Memory B cell (primary cell): ENCODE results near the gene GHSR.

Source experiments
- ATAC-seq: fragments of 150-1000 bp; cut with Tn5 transposase; 2 replicates; pipeline ENCODE4 v1.10.0; 2021; ENCODE audit warnings: low read depth, mild to moderate bottlenecking, moderate library complexity
- DNase-seq, 2 donors: peaks; one replicate each; pipeline ENCODE4 v3.0.0; 2022; ENCODE audit warnings: low spot score in 2 of 2
- H3K27ac Mint-ChIP-seq: one replicate; pipeline ENCODE4 v1.8.0; 2022; ENCODE audit warnings: mild to moderate bottlenecking, moderate library complexity, mixed read lengths
- H3K27me3 Mint-ChIP-seq: one replicate; pipeline ENCODE4 v1.8.0; 2022; ENCODE audit warnings: mixed read lengths
- H3K36me3 Mint-ChIP-seq: one replicate; pipeline ENCODE4 v1.8.0; 2022; ENCODE audit warnings: mild to moderate bottlenecking, mixed read lengths
- H3K4me1 Mint-ChIP-seq: one replicate; pipeline ENCODE4 v1.8.0; 2022; ENCODE audit warnings: mixed read lengths
- H3K4me3 Mint-ChIP-seq: one replicate; pipeline ENCODE4 v1.8.0; 2022; ENCODE audit warnings: mild to moderate bottlenecking, moderate library complexity, mixed read lengths
- H3K9me3 Mint-ChIP-seq: one replicate; pipeline ENCODE4 v1.8.0; 2022; ENCODE audit warnings: mixed read lengths

The GHSR gene

DNA sequence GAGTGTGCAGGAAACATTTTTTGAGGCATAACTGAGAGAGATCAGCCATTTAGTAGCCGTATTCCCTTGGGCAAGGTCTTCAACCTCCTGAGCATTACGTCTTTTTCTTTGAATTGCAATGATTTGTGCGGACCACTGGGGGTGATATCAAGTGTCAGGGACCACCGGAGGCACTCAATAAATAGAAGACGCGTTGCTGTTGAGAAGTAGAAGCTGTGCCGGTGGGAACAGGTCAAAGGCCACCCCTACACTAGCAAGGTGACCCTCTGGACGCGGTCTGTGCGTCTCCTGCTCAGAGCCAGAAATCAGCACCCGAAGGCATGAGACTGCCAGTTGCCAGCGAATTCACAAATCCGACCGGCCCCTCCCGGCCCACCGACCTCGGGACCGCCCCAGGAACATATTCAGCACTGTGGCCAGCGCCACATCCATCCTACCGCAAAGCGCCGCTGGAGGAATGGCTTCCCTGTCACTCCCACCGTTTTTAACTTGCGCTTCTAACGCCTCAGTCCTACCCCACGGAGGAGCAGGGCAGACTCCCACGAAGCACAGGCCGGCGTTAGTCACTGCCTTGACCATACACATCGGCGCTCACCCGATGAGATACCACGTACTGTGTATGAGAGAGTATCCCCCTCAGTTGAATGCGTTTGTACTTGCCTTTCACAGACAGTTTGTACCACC is 1.4 kb upstream of the GHSR start:
- Mint-ChIP-seq H3K9me3 (peaks cover 2% of the 10 kb centered on the region), H3K4me3 (no peak overlapping the region), H3K27me3 (peaks cover 34% of the 10 kb centered on the region), H3K27ac (no peak overlapping the region), H3K4me1 (peaks cover 19% of the 10 kb centered on the region), H3K36me3 (peaks cover 4% of the 10 kb centered on the region)
- ATAC-seq (no peak), DNase-seq (no peak)

DNA sequence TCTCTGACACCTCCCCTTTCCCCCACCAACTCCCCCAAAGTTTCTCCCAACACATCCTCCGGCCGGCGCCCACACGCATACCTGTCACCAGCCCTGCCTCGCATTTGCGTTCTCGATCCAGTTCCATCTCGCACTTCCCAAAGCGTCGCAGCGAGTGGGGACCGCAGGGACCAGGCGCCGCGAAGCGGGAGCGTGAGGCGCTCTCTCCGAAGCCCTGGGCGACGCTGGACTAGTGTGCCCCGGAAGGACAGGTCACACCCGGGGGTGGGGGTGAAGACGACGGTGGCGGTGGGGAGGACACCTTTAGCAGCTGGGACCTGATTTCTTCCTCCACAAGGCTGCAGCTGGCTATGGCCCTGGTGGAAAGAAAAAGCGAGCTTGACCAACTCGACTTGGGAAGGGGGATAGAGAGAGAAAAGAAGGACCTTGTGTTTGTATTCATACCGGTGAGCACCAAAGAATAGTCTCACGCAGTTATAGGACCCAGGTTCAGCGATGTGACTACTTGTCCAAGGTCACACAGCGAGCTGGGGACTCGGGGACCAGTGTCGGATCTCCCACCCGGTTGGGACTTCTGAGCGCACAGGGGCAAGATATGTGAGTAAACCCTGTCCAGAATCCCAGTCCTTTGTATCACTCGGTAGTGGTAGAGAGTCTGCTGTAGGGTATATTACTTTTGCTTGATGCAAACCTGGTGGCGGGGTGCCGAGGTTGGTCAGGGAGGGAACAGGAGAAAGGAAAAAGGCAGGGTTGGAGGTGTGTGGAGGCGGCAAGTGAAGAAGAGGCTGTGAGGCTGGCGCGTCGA is 607 bp upstream of the GHSR start:
- ATAC-seq: no peak
- Mint-ChIP-seq H3K4me3 (no peak overlapping the region), H3K4me1 (peaks cover 19% of the 10 kb centered on the region), H3K9me3 (peaks cover 2% of the 10 kb centered on the region), H3K27me3 (peaks cover 34% of the 10 kb centered on the region), H3K36me3 (peaks cover 4% of the 10 kb centered on the region), H3K27ac (no peak overlapping the region)
- no peak for DNase-seq

DNA sequence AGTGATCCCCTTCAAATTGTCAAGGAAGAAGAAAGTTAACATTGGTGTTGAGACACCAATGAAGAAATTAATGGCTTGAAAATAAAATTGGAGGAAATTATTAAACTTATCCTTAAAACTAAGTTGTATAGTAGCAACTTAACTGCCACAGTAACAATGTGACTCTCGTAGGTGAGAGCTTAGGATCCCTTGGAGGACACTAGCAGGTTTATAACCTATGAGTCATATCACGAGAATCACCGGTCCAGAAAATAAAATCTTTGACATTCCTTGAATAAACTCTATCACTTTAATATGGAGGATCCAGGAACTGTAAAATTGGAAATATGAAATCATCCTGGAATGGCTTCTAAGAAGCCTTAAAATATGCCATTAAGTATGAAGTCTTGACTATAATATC is 2.1 kb downstream of the GHSR start:
- Mint-ChIP-seq H3K36me3 (peaks cover 4% of the 10 kb centered on the region), H3K27ac (no peak overlapping the region), H3K4me3 (no peak overlapping the region), H3K4me1 (peaks cover 19% of the 10 kb centered on the region), H3K9me3 (peaks cover 2% of the 10 kb centered on the region), H3K27me3 (peaks cover 34% of the 10 kb centered on the region)
- DNase-seq: no peak
- no peak for ATAC-seq

DNA sequence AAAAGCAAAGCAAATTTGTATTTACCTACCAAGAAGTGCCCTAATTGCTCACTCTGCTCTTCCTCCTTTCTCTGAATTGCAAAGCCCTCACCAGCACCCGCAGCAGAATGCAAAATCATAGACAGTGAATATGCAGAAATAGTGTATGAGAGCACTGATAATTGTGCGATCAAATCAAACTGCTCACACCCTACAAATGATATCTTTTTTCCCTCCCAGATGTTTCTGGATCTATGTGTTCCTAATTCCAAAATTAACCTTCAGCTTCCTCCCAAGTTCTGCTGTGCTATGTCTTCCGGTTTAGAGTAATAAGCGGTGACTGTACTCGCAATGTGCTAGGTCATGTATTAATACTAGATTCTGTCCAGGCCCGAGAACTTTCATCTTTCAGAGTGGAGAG is 3.4 kb downstream of the GHSR start:
- DNase-seq: no peak
- H3K27me3 Mint-ChIP-seq: peaks cover 29% of the 10 kb centered on the region
- ATAC-seq: no peak
- no peak overlapping the region for H3K27ac Mint-ChIP-seq
- peaks cover 2% of the 10 kb centered on the region for H3K9me3 Mint-ChIP-seq
- H3K4me3 Mint-ChIP-seq: no peak overlapping the region
- H3K36me3 Mint-ChIP-seq: peaks cover 4% of the 10 kb centered on the region
- peaks cover 16% of the 10 kb centered on the region for H3K4me1 Mint-ChIP-seq

DNA sequence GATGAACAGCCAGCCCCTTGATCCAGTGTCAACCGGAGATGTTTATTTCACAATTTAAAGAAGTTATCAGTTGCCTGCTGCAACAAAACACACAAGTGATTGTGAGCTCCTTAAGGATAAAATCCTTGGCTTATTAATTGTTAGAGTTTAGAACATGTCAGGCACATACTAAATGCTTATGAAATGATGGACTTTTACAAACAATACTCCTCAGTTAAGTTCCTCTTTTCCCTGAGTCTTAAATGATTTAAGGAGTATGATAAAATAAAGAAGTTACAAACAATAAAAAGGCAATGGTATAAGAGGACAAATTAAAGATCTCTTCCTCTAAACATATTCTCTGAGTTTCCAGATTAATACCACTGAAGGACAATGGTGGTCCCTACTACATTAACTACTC is 5.7 kb downstream of the GHSR start:
- no peak for DNase-seq
- Mint-ChIP-seq H3K4me1 (peaks cover 5% of the 10 kb centered on the region), H3K27ac (no peak overlapping the region), H3K36me3 (peaks cover 3% of the 10 kb centered on the region), H3K9me3 (peaks cover 2% of the 10 kb centered on the region), H3K27me3 (peaks cover 21% of the 10 kb centered on the region), H3K4me3 (no peak overlapping the region)
- ATAC-seq: no peak

DNA sequence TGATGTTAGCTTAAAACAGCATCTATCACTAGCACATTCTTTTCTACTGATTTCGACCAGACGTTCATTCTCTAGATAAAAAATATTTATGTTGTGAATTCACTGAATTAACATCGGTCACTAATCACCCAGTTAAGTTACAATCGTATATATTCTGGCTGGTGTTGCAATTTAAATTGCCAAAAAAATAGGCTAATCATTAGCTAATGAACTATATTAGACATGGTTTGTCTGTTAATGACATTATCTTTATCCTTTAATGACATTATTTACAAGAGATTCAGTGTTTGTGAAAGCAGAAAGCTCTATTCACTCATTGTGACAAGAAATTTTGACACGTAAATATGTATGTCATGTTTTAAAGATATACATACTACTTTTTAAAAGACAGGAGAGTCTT is 6.7 kb downstream of the GHSR start:
- H3K27ac Mint-ChIP-seq: no peak overlapping the region
- ATAC-seq (no peak), DNase-seq (no peak)
- no peak overlapping the region for H3K4me3 Mint-ChIP-seq
- H3K4me1 Mint-ChIP-seq: no peaks in the 10 kb centered on the region
- no peaks in the 10 kb centered on the region for H3K9me3 Mint-ChIP-seq
- H3K27me3 Mint-ChIP-seq: peaks cover 15% of the 10 kb centered on the region
- H3K36me3 Mint-ChIP-seq: no peaks in the 10 kb centered on the region

DNA sequence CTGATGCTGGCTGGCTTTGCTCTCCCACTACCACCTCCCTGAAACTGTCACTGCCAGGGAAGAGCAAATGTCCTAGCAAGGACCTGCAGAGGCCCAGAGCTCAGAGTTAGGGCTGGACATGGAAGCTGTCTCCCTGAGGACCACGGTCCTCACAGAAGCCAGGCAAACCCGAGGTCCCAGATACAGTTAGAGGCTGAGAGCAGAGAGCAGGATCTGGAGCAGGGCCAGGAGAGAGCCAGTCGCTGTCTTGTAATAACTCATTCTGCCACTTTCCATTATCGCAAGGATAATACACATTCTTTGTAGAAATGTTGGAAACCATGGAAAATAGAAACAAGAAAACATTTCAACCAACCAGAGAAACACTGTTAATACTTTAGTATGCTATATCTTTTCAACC is 10.1 kb downstream of the GHSR start:
- no peaks in the 10 kb centered on the region for H3K4me1 Mint-ChIP-seq
- peaks cover 9% of the 10 kb centered on the region for H3K27me3 Mint-ChIP-seq

DNA sequence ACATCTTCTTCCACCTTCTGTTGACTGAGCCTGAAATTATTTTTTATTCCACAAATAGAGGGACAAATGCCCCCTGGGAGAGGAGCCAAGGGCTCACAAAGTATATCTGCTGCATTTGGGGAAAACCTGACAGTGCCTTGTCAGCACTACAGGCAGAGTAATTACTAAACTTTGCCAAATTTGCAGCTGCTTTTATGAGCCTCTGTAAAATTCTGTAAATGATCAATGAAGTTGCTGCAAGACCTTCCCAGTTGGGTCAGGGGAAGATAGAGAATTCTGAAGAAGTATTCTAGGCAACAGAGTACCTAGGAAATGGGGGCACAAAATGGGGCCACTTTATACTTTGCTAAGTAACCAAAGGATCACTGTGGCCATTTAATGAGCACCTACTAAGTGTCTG is 10.5 kb downstream of the GHSR start:
- H3K4me1 Mint-ChIP-seq: no peaks in the 10 kb centered on the region
- no peak overlapping the region for H3K27ac Mint-ChIP-seq
- H3K9me3 Mint-ChIP-seq: peaks cover 7% of the 10 kb centered on the region
- ATAC-seq (no peak), DNase-seq (no peak)
- H3K36me3 Mint-ChIP-seq: no peaks in the 10 kb centered on the region
- peaks cover 9% of the 10 kb centered on the region for H3K27me3 Mint-ChIP-seq
- H3K4me3 Mint-ChIP-seq: no peak overlapping the region

More for the DNA sequence above, 10.1 kb downstream of the GHSR start:
- ATAC-seq (no peak), DNase-seq (no peak)
- H3K36me3 Mint-ChIP-seq: no peaks in the 10 kb centered on the region
- H3K4me3 Mint-ChIP-seq: no peak overlapping the region
- no peak overlapping the region for H3K27ac Mint-ChIP-seq
- H3K9me3 Mint-ChIP-seq: peaks cover 7% of the 10 kb centered on the region

DNA sequence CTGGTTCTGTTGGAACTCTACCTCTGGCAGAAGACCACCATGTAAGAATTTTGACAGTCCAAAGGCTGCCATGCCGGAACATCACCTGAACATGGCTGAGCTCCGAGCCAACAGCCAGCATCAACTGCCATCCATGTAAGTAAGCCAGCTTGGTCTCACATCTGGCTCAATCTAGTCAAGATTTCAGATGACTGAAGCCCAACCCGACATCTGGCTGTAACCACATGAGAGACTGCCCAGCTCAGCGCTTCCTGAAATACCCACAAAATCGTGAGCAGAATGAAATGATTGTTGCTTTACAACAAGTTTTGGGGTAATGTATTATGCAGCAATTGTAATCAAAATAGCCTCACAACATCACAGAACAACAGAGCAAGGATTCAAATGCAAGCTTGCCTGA is 32.9 kb downstream of the GHSR start:
- ATAC-seq: no peak
- Mint-ChIP-seq H3K9me3 (peaks cover 5% of the 10 kb centered on the region), H3K4me3 (no peak overlapping the region), H3K36me3 (no peaks in the 10 kb centered on the region), H3K27ac (no peak overlapping the region), H3K27me3 (peaks cover 12% of the 10 kb centered on the region), H3K4me1 (no peaks in the 10 kb centered on the region)
- no peak for DNase-seq

DNA sequence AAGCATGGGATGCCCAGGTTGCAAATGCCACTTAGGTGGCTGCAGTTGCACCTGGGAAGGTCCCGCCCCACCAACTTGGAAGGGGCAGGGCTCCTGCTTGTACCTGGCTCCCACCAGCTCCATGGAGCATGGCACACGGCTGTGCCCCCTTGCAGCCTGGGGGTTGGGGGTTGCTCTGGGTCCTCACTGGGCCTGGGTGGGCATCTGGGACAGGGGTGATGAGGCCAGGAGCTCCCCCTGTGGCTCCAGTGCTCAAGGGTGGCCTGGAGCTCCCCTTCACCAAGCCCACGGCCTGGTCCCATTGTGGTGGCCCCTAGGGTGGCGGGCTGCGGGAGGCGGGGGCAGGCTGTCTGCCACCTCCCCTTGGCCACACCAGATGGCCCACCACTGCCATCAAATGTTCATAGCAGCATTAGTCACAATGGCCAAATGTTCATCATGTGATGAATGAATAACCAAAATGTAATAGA is 36.7 kb downstream of the GHSR start:
- no peak for DNase-seq
- Mint-ChIP-seq H3K9me3 (peaks cover 5% of the 10 kb centered on the region), H3K27ac (no peak overlapping the region), H3K36me3 (no peaks in the 10 kb centered on the region), H3K4me3 (no peak overlapping the region), H3K4me1 (no peaks in the 10 kb centered on the region), H3K27me3 (peaks cover 7% of the 10 kb centered on the region)
- no peak for ATAC-seq

DNA sequence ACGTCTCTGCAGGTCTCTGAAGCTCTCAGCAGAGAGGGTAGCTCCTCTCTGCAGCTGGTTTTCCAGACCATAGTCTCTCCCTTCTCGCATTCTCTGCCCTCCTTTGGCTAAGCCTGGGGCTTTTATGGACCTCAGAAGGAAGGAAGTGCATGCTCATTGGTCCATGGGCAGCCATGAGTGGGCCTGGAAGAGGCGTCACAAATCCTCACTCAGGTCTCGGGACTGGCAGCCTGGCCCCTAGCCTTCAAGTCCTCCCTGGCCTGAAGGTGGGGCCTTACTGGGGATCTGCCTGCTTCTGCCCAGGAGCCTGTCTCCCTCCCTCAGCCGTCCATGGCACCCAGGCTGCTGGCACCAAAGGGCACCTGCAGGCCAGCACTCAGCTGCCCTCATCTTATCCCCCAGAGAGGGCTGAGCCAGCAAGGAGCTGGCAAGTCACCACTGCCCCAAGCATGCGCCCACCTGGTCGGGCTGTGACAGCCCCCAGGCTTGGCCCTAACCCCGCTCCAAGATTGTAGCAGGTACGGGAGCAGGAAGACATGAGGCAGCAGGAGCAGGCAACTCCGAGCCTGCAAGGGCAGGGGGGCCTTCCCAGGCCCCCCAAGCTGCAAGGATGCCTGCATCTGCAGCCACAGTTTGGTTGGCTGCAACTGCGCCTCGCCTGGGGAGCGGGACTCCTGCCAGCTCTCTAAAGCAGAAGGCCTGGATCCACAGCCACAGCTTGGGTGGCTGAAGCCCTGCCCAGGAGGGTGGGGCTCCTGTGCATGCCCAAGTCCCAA is 37.4 kb downstream of the GHSR start:
- Mint-ChIP-seq H3K4me3 (no peak overlapping the region), H3K36me3 (no peaks in the 10 kb centered on the region), H3K27ac (no peak overlapping the region), H3K4me1 (no peaks in the 10 kb centered on the region), H3K27me3 (peaks cover 7% of the 10 kb centered on the region), H3K9me3 (peaks cover 5% of the 10 kb centered on the region)
- DNase-seq: no peak
- ATAC-seq: no peak

DNA sequence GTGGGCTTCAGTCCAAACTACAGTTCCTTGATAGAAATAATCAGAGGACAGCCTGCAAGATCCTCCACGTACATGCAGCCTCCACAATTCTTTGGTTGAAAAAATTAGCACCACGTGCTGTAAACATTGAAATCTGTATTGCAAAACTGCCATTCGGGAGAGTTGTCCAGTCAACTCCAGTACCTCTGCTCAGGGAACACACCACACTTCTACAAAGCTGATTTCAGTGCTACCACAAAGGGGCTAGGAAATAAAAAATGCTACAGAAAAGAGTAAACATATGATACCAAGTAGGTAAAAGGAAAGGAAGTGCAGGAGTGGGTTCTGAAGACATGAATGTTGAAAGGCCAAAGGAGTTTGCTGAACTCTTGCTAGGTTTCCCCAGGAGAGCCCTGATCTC is 40.4 kb downstream of the GHSR start:
- Mint-ChIP-seq H3K27me3 (peaks cover 3% of the 10 kb centered on the region), H3K4me1 (no peaks in the 10 kb centered on the region), H3K9me3 (peaks cover 3% of the 10 kb centered on the region), H3K4me3 (no peak overlapping the region), H3K27ac (no peak overlapping the region), H3K36me3 (no peaks in the 10 kb centered on the region)
- DNase-seq (no peak), ATAC-seq (no peak)

DNA sequence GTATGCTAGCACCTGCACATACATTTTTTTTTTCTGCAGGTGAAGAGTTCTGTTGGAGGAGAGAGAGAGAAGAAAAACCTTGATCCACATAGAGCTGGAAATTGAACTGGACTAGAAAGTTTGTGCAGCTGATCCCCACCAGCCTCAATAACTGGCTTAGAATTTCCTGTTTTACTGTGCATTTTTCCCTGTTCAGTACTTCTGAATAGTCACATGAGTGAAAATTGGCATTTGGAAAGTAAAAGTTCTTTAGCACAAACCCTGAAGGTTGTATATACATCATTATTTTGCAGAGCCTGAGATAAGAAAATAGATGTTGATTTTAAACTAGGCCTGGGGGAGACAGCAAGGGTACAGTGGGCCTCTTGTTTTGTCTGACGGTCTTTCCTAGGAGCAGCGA is 42.3 kb downstream of the GHSR start:
- H3K27ac Mint-ChIP-seq: no peak overlapping the region
- no peak for ATAC-seq
- H3K4me1 Mint-ChIP-seq: no peaks in the 10 kb centered on the region
- no peaks in the 10 kb centered on the region for H3K9me3 Mint-ChIP-seq
- H3K36me3 Mint-ChIP-seq: peaks cover 5% of the 10 kb centered on the region
- H3K4me3 Mint-ChIP-seq: no peak overlapping the region
- DNase-seq: no peak
- peaks cover 4% of the 10 kb centered on the region for H3K27me3 Mint-ChIP-seq

DNA sequence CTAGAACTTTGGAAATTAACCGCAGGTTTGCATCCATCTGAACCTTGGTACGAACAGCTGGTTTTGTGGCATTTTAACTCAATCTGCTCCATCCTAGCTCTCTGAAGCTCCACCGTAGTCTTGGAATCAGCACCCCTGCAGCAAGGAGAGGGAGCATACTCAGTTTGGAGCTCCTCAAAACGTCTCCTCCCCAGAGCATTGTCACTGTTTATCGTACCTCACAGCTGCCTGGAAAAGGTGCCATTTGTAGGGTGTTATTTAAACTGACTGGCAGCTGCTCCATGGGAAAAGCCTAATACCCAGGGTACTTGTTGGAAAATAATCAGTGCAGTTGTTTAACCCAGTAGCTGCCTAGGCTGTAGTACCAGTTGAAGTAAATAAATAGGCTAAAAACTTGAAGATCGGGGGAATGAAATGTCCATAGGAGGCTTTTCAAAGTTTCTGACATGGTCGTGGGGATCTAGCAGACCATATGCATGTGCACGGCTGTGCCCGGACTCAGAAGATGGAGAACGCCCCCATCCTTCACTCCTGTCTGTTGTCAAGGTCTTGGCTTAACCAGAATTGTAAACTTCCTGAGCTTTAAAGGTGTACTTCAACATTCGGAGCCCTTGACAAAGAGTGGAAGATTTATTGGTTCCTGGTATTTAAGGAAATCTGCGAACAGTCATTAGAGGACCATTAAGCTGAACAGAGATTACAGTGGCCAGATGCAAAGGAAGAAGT is 43.9 kb downstream of the GHSR start:
- Mint-ChIP-seq H3K27ac (no peak overlapping the region), H3K4me3 (no peak overlapping the region), H3K36me3 (peaks cover 5% of the 10 kb centered on the region), H3K4me1 (no peaks in the 10 kb centered on the region), H3K27me3 (peaks cover 4% of the 10 kb centered on the region), H3K9me3 (no peaks in the 10 kb centered on the region)
- ATAC-seq (no peak), DNase-seq (no peak)
